NOMO-1 (cell line): Measurements from ENCODE around the gene ARNT2.

Experiments
- DNase-seq, 2 experiments: peaks; one replicate each; lab custom pipeline; 2025; ENCODE audit not compliant: unreplicated experiment in 2 of 2; lab: John Stamatoyannopoulos, UW

ARNT2 gene

GRCh38 chr15:80405970-80406369 lies 1.8 kb downstream of the ARNT2 start:
- no peak for DNase-seq

GRCh38 chr15:80411788-80412288 lies 7.7 kb downstream of the ARNT2 start:
- DNase-seq: no peak

GRCh38 chr15:80414546-80415357 lies 10.6 kb downstream of the ARNT2 start:
- no peak for DNase-seq

GRCh38 chr15:80415358-80415670 lies 11.1 kb downstream of the ARNT2 start:
- DNase-seq: no peak

GRCh38 chr15:80416702-80417101 lies 12.5 kb downstream of the ARNT2 start:
- DNase-seq: no peak

GRCh38 chr15:80418892-80419537 lies 14.8 kb downstream of the ARNT2 start:
- DNase-seq: peak in 1 of 2 experiments; percentile 41

- no peak for DNase-seq
Measured at GRCh38 chr15:80419546-80419945, 15.4 kb downstream of the ARNT2 start.

GRCh38 chr15:80420658-80421057 lies 16.5 kb downstream of the ARNT2 start:
- DNase-seq: no peak

- no peak for DNase-seq
Measured at GRCh38 chr15:80423215-80423614, 19.0 kb downstream of the ARNT2 start.

- no peak for DNase-seq
Measured at GRCh38 chr15:80424381-80424780, 20.2 kb downstream of the ARNT2 start.

- DNase-seq: no peak
Measured at GRCh38 chr15:80426316-80426715, 22.1 kb downstream of the ARNT2 start.

- no peak for DNase-seq
Measured at GRCh38 chr15:80429964-80430363, 25.8 kb downstream of the ARNT2 start.

GRCh38 chr15:80431635-80432344 lies 27.6 kb downstream of the ARNT2 start:
- no peak for DNase-seq

GRCh38 chr15:80432345-80432702 lies 28.1 kb downstream of the ARNT2 start:
- DNase-seq: no peak

- DNase-seq: no peak
Measured at GRCh38 chr15:80433836-80434235, 29.7 kb downstream of the ARNT2 start.

- peak; percentile 18 to 51 for DNase-seq
Measured at GRCh38 chr15:80434926-80435720, 30.9 kb downstream of the ARNT2 start.

- DNase-seq: no peak
Measured at GRCh38 chr15:80436511-80437307, 32.5 kb downstream of the ARNT2 start.

GRCh38 chr15:80437334-80437891 lies 33.2 kb downstream of the ARNT2 start:
- no peak for DNase-seq

GRCh38 chr15:80439140-80439539 lies 35.0 kb downstream of the ARNT2 start:
- DNase-seq: no peak

- no peak for DNase-seq
Measured at GRCh38 chr15:80440024-80440423, 35.8 kb downstream of the ARNT2 start.
